Stimulated activated CD8-positive, alpha-beta memory T cell treated with anti-CD3 and anti-CD28 coated beads, Interleukin-15, amount 100 ng/mL, for 24 hours (primary cell): ENCODE results near the gene IDH2.

ENCODE experiments used
- DNase-seq: peaks from one replicate; pipeline ENCODE4 v3.0.0-alpha.2; 2020; ENCODE audit warnings: low read depth

Gene IDH2

DNA sequence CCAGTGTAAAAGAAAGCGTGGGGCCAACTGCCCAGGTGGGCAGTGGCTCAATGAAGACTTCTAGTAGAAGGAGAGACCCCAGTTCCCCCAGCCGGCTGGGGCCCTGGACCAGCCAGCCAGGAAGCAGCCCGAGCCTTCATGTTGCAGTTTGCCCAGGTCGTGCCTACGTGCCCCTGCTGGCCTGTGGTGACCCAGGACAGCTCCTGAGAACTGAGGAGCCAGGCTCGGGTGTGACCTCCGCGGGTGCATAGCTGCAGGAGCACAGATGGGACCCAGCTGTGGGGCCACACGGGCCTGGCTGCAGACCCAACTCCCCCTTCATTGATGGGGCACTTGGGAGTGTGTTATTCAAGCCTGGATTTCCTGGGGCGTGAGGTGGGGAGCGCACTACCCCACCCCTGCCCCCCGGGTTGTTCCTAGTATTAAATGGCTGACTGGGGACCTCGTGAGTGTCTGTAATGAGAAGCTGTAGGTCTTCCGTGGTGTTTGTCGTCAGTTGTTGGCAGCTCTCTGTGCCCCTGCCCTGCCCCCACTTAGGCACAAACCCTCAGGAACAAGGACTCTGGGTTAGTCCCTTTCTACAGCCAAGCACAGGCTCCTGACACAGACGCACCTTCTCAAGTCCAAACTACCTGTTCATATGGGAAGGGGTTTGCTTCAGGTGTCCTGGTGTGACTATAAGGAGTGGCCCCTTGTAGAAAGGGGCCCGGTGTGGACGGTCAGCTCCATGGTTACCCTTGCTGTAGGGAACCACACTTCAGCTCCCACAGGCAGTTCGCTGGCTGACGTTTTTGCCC, 39.1 kb downstream of the IDH2 start:
- DNase-seq, result no peak

DNA sequence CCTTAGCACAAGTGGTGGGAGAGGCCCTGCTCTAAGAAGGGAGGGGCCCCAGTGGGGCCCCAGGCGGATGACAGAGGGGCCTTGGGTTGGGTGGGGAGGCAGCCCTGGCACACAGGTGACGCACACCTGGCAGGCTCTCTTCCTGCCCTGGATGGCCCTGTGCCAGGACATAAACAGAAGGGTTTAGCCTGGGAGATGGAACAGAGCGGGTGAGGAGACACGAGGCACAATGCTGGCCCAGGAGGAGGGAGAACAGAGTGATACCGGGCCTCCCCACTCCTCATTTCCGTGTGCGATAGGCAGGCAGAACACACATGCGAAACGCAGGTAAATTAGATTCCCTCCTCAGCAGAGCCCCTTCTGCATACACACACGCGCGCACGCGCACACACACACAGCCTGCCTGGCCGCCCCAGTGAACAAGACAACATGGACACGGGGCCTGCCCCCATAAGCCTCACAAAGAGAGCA, 39.8 kb downstream of the IDH2 start:
- DNase-seq, result no peak

DNA sequence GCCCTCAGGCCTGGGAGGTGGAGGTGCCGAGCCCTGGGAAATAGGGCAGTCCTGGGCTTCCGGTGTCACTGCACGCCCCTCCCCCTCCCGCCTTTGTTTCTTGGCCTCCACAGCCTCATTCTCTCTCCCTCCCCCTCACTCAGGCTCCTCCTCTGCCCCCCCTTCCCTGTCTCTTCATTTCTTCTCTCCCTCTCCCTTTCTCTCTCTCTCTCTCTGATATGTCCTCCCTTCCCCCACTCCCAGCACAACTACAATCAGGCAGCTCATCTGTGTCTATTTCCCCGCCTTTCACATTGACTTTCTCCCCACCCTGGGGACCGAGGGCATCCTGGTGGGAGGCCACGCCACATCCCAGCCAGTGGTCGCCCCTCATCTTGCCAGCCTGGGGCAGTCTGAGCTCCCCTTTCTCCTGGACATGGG, 40.2 kb downstream of the IDH2 start:
- DNase-seq, result no peak

DNA sequence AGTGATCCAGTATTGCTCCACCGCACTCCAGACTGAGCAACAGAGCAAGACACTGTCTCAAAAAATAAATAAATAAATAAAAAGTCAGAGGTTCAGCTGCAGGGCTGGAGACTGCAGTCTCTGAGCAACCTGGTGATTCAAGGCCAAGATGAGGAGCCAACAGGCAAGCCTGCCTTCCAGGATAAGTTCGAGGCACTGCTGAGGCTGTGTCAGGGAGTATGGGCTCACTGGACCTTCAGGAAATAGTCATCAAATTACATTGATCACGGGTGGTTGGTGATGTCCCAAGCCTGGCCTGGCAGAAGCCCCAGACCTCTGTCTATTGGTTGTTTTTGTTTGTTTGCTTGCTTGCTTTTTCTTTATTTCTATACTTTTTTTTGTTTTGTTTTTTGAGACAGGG, 41.5 kb downstream of the IDH2 start:
- no peak for DNase-seq

DNA sequence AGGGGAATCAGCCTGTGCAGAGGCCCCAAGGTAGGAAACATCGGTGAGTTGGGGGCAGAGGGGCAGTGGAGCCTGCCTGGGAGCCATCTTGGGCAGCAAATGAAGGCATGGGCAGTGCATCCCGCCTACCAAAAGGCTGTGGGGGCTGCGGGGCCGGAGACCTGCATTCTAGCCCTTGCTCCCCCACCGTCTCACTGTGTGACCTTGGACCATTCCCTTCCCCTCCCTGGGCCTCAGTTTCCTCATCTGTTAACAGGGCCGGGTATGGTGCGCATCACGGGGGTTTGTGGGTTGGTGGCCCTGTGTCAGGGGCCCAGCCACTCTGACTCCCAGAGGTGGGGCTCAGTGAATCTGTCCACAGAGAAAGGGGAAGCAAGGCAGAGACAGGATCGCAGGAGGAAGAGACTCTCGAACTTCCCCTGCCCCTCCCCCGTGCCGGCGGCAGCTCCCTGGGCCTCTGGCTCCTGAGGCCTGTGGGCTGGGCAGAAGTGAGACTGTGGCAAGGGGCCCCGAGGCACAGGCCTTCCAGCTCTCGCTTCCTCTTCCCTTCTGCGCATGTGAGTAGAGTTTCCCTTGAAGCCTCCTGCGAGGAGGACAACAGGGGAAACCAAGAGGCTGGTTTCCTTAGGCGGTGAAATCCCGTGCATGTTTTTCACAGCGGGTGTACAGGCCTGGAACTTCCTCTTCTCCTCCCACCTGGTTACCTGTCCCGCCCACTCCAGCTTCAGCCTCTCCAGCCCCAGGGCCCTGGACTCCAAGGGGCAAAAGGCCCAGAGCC, 42.9 kb downstream of the IDH2 start:
- DNase-seq, result peak; percentile 40

DNA sequence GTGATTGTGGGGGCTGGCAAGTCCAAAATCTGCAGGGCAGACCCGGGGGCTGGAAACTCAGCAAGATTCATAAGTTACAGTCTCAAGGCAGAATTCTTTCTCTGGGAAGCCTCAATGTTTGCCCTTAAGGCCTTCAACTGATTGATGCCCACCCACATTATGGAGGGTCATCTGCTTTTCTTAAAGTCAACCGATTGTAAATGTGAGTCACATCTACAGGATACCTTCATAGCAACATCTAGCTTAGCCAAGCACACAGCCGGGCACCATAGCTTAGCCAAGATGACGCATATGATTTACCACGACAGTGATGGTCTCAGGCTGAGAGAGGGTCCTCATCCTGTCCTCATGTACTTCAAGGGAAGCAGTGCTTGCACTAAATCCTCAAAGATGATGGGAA, 43.5 kb downstream of the IDH2 start:
- no peak for DNase-seq

DNA sequence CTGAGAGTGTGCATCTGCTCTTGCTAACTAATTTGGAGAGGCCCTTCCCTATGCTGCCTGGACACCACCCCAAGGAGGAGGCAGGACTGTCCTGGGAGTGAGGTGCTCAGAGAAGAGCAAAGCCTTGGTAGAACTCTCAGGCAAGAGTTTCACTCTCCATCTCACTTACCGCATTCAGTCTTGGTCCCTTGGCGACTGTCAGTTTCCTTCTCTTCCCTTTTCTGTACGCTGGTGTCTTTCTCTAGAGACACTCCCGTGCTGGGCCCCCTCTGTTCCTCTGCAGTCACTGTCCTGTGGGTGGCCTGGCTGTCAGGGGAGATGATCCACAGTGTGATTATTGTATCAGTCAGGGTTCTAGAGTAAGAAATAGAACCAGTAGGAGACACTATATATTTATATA, 44.0 kb downstream of the IDH2 start:
- no peak for DNase-seq

DNA sequence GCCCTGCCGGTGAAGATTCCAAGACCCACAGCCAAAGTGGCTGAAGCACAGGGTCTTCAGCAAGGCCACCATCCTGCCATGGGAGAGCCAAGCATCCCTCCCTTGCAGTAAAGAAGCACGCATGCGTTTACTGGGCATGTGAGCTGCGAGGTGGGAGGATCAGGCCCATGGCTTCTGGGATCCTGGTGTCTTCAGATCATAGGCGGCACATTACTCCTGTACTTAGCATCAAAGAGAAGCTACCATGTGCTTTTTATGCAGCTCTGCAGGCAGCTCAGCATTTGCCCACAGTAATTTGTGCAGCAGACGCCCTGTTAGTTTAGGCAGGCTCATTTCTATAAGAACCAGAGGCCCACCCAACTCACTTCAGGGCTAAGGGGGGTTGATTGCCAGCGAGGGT, 45.7 kb downstream of the IDH2 start:
- DNase-seq, result no peak

DNA sequence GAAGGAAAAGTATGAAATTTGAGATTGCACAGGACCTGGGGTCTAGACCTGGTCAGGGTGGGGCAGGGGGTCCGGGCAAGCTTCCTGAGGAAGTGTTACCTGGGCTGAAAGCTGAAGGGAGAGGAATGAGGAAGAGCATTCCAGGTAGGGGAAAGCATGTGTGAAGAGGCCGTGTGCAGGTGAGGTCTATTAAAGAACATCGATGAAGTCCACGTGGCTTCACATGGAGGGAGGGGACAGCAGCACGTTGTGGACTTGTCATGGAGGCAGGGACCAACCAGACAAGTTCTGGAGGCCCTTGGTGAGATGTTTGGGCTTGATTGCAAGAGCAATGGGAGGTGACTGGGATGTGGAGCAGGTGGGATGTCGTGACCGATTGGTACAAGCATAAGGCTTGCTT, 47.1 kb downstream of the IDH2 start:
- DNase-seq, result no peak

DNA sequence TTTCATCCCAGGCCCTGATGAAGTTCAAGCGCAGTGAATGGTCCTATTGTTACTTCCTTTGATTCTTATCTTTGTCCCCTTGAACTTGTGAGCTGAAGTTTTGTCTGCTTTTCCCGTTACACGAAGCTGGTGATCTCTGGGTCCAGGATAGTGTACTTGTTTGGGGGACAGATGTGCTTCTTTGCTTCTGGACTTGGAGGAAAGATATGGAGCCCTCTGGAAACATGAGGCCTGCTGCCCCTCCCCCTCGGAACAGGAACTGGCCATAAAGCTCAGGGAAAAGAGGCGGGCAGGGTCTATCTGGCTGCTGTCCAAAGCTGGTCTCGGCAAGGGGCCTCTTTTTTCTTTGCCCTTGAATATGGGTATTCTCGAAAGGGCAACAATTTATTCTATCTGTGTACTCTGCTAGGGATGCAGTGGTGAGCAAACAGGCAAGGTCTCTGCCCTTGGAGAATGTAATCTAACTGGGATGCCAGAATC, 47.6 kb downstream of the IDH2 start:
- DNase-seq, result no peak

DNA sequence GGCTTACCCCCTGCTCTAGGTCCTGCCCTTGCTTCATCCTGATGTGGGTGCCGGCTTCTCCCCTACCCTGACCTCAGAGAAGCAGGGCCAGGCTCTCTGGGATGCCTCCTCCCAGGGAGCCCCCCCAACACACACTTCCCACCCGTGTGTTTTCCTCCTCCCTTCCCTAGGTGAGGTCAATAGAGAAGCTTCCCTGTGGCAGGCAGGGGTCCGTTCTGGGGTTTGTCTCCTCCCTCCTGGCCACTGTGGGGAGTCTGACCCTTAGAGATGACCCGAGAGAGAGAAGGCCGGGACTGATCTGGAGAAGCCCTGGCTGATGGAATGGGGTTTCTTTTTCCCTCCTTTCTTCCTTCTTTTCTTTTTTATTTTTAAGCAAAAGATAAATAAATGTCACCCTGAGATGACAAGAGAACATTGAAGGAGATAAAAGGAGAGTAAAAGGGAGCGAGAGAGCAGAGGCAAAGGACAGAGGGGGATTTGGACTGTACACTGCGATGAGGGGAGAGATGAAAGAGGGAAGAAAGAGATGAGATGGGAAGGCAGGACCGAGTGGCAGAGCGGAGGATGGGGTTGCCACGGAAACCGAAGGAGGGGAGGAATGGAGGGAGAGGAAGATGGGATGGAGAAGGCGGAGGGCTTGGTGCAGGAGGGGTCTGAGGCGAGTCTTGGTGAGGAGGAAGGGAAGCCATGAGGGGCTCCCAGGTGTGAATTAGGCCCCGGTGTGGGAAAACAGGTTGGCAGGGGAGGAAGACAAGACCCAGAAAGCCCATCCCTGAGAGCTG, 48.4 kb downstream of the IDH2 start:
- no peak for DNase-seq

DNA sequence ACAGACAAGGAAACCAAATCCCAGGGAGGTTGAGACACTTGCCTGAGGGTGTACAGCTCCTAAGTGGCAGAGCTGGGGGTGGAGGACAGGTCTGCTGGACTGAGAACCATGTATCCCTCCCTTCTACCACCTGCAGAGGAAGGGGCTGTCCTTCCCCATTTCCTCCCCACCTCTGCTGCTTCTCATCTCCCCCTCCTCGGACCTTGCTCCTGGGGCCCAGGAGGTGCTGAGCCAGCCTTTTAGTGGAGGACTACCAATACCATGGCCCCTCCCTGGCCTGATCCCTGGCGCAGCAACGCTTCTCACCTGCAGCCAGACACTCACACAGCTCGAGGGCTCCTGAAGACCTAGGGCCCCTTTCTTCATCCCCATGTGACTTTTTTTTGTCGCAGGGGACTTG, 50.4 kb downstream of the IDH2 start:
- DNase-seq, result no peak

DNA sequence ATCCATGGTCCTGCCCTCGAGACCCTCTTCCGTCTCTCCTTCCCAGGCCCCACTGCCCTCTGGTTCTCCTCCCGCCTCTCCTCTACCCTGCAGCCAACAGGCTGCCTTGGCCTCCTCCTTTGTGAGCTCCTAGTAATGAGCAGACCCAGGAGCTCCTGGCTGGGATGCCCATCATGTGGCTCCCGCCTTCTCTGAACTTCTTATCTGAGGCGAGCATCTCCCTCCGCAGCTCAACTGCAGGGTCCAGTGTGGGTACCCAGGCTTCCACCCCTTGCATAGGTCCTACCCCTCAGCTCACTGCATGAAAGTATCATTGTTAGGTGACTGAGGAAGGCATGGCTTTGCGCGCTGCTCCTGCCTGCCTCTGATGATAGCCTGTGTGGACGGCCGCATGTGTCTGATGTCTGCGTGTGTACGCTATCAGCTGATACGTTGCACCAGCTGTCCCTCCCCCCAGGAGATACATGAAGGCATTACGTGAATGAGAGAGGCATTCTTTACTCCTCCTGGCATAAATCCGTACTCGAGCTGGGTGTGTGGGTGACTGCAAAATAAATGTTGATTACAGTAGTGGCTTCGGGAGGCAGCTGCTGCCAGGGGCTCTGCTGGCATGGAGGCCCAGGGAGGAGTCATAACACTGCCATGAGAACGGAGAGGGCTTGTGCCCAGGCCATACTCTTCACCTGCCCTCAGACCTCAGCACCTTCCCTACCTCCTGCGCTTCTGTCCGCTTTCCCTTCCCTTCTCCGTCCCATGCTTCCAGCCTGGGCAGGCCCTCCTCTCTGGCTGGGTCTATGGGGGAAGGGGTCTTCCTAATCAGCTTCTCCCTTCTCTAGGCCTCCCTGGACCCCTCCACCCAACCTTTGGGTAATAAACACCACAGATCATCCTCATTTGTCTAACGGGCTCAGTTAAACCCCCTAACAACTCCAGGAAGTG, 52.3 kb downstream of the IDH2 start:
- DNase-seq, result no peak

DNA sequence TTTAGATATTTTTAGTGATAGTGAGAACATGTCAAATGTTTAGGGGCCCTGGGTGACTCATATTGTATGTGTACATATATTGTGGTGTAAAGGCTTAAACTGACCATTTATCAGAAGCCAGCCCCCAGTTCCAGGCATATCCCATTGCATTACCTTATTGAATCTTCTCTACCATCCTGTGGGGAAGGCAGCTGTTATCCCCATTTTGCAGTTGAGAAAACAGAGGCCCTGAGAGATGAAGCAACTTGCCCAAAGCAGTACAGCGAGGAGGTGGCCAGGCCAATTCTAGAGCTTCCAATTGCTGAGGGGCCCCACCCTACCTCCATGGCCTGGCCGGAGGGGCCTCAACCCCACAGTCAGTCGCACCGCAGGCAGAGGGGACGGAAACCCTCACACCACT, 53.2 kb downstream of the IDH2 start:
- no peak for DNase-seq

DNA sequence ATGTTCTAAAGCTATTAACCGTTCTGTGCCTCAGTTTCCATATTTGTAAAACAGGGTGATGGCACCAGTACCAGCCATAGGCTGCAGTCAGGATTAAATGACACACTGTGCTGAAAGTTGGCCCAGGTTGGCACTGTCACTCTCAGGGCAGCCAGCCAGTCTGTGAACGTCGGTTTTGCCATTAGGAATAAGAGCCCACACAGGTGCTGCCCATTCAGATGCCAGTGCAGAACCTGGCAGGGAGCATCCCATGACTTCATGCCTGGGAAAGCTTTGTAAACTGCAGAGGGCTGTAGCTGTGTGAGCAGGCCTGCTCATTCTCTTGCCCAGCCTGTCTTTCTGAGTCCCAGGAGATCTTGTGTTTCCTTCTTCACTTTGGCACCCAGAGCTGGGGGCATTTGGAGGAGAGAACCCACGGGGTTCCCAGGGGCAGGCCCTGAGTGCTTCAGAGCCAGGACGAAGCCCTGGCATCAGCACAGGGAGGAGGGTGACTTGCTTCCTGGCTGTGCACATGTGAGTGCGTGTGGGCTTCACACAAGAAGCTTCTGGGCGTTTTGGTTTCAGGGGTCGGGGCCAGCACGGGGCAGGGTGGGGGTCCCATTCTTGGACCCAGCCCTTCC, 54.2 kb downstream of the IDH2 start:
- no peak for DNase-seq

DNA sequence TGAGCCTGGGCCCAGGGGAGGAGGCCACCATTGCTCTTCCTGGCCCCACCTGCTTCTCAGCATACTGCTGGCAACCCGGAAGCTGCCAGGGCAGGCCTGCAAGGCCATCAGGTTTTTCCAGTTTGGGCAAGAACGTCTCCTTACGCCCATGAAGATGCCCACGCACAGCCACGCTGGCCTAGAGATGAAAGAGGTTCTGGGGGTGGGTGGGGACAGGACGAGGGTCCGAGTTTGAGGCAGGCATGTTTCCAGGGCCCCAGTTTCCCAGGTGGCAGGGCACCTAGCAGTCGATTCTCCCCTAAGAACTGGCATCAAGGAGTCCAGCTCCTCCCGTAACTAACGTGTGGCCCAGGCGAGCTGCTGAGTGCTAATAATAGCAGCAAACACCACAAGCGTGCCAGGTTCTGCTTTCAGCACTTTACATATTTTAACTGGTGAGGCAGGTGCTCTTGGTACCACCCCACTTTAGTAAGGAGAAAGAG, 55.3 kb downstream of the IDH2 start:
- no peak for DNase-seq

DNA sequence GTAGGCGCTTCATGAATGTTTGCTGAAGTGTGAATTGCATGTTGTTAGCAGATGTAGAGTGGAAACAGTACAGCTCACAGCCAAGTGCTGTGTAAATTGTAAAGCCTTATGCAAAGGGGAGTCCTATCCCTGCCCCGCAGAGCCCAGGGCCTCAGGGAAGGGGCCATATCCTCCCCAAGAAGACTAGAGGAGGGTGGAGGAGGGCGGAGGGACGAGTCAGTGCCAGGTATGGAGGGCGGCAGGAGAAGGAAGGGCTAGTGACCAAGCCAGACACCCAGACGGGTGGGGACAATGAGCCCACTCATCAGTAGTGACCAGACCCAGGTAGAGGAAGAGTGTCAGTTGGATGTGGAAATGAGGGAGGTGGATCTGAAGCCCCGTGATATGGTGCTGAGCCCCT, 56.0 kb downstream of the IDH2 start:
- DNase-seq, result no peak

DNA sequence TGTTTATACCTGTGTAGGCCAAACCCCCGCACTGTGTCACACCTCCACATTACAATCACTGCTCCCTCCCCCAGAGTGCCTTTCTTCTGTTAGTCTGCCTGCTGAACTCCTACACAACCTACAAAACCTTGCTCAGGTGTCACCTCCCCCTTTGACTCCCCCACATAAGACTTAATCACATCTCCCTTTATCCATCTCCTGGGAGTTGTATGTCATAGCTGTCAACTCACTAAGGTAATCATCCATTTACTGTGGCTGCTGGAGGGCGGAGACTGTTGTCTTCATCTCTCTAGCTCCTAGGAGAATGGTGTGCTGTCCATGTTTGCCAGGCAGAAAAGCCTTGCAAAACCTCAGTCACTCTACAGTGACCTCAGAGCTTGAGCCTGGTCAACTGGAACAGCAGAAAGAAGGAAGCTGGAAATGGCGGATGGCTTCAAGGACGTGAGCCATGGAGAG, 57.3 kb downstream of the IDH2 start:
- no peak for DNase-seq

DNA sequence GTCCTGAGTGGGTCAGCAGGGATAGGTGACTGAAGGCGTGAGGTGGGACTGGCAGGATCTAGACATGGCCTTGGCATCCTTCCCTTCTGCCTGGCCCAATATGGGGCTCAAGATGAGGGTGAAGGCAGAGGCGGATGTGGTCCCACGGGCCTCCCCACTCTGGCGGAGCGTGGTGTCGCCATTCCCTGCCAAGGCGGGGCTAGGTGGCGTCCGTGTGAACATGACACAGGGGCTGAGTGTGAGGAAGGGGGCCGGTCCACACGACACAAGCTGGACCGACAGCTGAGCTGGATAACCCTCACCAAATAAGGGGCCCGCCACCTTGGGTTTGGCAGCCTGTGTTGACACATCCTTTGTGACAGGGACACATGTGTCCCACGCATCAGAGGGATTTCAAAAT, 58.1 kb downstream of the IDH2 start:
- no peak for DNase-seq

DNA sequence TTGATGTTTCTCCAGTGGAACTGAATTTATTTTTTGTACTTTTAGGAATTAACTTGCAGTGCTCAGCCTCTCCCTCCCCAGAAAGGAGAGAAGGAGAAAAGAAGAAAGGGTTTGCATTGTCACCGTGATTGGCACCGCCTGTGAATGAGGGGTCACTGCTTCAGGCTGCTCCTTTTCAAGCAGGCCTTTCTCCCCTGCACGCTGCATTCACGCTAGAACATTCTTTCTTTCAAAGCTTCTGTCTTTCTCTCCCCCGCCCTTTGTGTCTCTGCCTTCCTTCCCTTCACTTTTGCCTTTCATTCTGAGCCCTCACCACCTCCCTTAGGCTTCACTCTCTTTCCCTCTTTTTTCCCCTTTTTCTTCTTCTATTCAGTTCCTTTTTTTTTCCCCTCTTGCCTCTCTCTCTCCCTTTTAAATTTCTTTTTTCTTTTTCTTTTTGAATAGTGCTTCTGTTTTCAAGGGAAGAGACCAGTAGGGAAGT, 58.7 kb downstream of the IDH2 start:
- no peak for DNase-seq
